Measurements from ENCODE around the gene RGL3.
A peak's percentile ranks its signal among the peaks of the same experiment; 100 is the strongest.
"Not testable (repeated sequence)": the region's sequence is repeated elsewhere in the genome, so short reads cannot be mapped to it uniquely, and the experiment has no call there.

RGL3 gene

DNA sequence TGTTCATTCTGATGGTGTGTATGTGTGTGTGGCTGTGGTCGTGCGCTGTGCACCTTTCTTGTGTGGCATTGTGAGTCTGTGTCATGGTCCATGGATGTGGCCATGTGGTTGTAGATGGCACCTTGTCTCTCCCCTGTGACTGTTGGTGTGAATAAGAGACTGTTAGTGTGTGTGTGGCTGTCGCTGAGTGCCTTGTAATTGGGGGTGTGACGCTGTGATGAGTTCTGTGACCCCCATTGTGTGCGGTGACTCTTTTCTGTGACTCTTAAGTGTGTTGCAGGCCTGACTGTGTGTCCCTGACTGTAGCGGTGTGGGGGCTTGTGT lies 63.1 kb downstream of the RGL3 start:
- no peak for DNase-seq

DNA sequence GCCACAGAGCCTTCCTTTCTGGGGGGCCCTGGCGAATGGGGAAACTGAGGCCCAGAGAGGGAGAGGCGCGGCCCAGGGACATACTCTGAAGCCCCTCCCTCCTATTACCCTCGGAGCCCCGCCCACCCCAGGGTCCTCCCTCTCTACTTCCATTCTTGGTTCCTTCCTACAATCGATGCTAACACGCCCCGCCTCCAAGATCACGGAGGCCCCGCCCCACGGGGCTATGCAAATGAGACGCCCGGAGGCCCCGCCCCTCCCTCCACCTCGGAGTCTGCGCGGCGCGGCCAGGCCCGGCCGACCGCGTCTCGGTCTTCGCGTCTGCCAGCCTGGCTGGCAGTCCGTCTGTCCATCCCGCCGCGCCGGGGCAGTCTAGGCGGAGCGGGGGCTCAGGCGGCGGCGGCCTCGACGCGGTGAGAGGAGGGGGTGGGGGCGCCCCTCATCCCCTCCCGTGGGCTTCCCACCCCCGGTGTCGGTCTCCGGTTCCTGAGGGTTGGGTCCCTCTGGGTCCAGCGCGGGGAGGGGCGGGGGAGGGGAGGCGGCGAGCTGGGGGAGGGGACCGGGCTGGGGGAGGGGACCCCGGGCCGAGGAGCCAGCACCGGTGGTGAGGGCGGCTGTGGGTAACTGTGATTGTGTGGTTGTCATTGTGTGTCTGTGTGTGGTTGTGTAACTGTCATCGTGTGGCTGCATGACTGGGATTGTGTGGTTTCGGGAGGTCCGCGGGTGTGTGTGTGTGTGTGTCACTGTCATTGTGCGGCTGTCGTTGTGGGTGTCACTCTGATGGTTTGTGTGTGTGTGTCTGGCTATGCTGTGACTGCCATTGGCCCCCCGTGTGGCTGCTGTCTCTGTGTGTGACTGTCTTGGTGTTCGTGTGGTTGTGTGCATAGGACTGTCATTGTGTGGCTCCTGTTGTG lies 63.7 kb downstream of the RGL3 start, which contains the start of gene PLPPR2:
PLPPR2 (plus strand) TSS at position 273 of the 914 bp plus-strand sequence. CDS start 2,242 bp downstream, outside the sequence.
- no peak for DNase-seq

DNA sequence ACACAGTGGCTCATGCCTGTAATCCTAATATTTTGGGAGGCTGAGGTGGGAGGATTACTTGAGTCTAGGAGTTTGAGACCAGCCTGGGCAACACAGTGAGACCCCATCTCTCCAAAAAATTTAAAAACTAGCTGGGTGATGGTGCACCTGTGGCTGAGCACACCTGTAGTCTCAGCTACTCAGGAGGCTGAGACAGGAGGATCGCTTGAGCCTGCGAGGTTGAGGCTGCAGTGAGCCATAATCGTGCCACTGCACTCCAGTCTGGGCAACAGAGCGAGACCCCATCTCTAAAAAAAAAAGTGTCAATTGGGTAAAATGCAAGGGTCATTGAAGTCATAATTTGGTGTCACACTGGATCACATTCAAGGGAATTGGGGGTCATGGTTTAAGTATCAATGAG lies 65.0 kb downstream of the RGL3 start:
- not testable (repeated sequence) for DNase-seq

DNA sequence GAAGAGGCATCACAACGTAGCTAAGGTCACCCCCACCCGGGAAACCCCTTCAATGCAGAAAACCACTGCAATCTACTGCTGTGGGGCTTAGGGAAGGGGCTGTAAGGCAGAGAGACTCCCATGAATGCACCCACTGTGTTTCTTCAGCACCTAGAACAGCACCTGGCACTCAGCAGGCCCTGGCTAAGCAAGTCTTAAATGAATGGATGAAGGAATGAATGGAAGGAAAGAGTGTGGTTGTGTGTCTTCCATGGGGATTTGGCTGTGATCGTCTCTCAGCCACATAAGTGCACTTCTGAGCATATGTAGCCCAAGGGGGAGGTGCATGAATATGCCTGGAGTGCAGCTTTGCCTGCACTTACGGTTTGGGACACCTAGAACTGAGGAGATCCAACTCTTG lies 69.9 kb downstream of the RGL3 start:
- DNase-seq = no peak

DNA sequence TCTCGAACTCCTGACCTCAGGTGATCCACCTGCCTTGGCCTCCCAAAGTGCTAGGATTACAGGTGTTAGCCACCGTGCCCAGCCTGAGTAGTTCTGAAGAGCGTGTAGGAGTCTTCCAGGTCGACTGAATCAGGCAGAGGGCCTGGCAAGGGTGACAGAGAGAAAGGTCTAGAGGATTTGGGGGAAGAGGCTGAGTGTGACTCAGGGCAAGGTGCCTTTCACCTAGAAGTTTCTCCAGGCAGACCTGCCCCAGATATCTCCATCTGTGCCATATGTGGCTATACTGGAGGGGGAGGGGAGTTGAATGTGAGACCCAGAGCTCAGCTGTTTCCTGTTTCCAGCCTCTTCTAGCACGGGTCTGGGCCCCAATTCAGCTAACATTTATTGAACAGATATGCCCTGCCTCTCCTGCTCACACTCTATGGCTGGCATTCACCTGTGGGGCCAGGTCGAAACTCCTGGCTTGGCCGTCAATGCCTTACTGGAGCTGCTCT lies 71.5 kb downstream of the RGL3 start:
- no peak for DNase-seq

DNA sequence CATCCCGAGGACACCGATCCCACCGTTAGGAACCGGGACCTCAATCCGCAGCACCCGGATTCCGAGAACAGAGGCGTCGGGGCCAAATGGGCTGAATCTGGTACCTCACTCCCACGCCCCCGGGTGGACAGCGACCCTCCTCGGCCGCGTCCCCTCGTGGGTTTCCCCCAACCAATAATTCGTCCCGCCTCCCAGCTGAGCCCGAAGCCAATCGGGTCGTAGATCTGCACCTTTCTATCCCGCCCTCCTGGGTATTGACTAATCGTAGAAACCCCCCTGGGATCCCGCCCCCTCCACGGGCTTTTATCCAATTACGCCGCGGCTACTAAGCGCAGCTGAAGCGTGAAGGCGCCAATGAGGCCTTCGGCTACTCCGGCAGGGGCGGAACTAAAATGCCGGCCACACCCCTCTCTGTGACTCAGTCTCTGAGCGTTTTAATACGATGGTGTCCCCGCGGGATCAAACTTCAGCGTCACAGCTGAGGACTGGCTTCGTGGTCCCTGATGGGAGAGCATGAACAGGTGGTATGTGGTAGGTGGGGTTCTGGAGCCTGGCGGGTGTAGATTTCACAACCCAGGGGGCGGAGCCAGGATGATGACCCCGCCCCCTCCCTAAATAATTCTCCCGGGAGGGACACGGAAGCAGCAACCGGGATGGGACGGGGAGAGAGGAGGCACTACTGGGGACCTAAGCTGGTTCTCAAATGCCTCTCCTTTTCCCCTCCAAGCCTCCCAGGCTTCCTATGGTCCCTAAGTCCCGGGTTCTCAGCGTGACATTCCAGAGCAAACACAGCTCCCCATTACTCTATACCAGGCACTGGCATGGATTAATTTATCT lies 72.8 kb downstream of the RGL3 start, which contains the start of the genes CCDC159 and TMEM205:
CCDC159 (plus strand) TSS at position 416 of the 837 bp plus-strand sequence; CDS start at position 504, 88 bp downstream.
TMEM205 (minus strand) TSS at position 165 of the 837 bp plus-strand sequence. CDS start 649 bp downstream, outside the sequence.
- DNase-seq = peak; percentile 99

DNA sequence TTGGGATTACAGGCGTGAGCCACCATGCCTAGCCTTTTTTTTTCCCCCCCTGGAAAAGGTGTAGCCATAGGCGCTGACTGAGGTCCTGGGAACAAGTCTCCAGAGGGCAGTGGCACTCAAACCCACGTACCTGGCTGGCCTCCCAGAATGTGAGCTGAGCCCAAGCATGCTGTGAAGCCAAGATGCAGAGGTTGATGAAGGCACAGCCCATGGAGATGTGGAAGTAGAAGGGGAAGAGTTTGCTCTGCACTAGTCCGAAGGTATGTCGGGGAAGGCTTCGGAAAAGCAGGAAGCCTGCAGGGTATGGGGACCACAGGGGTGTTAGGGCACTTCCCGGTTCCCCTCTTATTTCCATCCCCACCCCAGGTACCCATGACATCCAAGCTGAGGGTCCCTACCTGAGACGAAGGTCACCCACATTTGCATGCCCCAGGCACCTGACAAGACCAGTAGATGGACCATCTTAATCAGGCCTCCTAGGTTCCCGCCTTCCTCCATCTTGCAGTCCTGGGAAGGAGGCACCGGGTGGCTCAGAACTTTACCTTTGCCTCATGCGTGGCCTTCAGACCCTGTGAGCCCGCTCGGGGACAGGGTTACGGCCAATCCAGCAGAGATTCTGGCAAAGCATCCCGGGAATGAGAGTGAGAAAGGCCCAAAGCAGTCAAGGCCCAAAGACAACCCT lies 73.9 kb downstream of the RGL3 start:
- no peak for DNase-seq
